Measurements from ENCODE around the gene TCAF2.
"Not testable (repeated sequence)": the region's sequence is repeated elsewhere in the genome, so short reads cannot be mapped to it uniquely, and the experiment has no call there.

TCAF2 gene

GRCh38 chr7:143620646-143621045, at the start of gene TCAF2:
Gene TCAF2, plus strand, starts transcription at chr7:143620974.
- DNase-seq: not testable (repeated sequence)

GRCh38 chr7:143571501-143571900, 49.3 kb upstream of the TCAF2 start, which contains the start of gene CTAGE15:
Gene CTAGE15, plus strand, starts transcription at chr7:143571801. Its CDS starts 17 bp downstream, at chr7:143571818.
- not testable (repeated sequence) for DNase-seq

GRCh38 chr7:143588183-143588582, 32.6 kb upstream of the TCAF2 start:
- not testable (repeated sequence) for DNase-seq

- DNase-seq: not testable (repeated sequence)
These were observed 30.9 kb upstream of the TCAF2 start for GRCh38 chr7:143589897-143590296.

GRCh38 chr7:143598086-143598485, 22.7 kb upstream of the TCAF2 start:
- not testable (repeated sequence) for DNase-seq

- DNase-seq: not testable (repeated sequence)
These were observed 17.2 kb upstream of the TCAF2 start for GRCh38 chr7:143603549-143603948.

GRCh38 chr7:143606088-143606487, 14.7 kb upstream of the TCAF2 start:
- DNase-seq: not testable (repeated sequence)

- not testable (repeated sequence) for DNase-seq
These were observed 5.2 kb upstream of the TCAF2 start for GRCh38 chr7:143615545-143615944.

- not testable (repeated sequence) for DNase-seq
These were observed 3.6 kb upstream of the TCAF2 start for GRCh38 chr7:143617204-143617603.

GRCh38 chr7:143620058-143620457, 716 bp upstream of the TCAF2 start:
- DNase-seq: not testable (repeated sequence)

- not testable (repeated sequence) for DNase-seq
These were observed 401 bp downstream of the TCAF2 start for GRCh38 chr7:143621175-143621574.

GRCh38 chr7:143622130-143622529, 1.4 kb downstream of the TCAF2 start:
- not testable (repeated sequence) for DNase-seq

GRCh38 chr7:143630653-143631052, 9.9 kb downstream of the TCAF2 start:
- DNase-seq: not testable (repeated sequence)

GRCh38 chr7:143632506-143632905, 11.7 kb downstream of the TCAF2 start:
- not testable (repeated sequence) for DNase-seq

GRCh38 chr7:143633013-143633618, 12.3 kb downstream of the TCAF2 start:
- not testable (repeated sequence) for DNase-seq

GRCh38 chr7:143635364-143636240, 14.8 kb downstream of the TCAF2 start:
- DNase-seq: not testable (repeated sequence)

GRCh38 chr7:143639372-143639771, 18.6 kb downstream of the TCAF2 start:
- DNase-seq: not testable (repeated sequence)

- not testable (repeated sequence) for DNase-seq
These were observed 19.9 kb downstream of the TCAF2 start for GRCh38 chr7:143640528-143641189.

- not testable (repeated sequence) for DNase-seq
These were observed 25.8 kb downstream of the TCAF2 start for GRCh38 chr7:143646598-143646997.

GRCh38 chr7:143649902-143650301, 29.1 kb downstream of the TCAF2 start:
- DNase-seq: not testable (repeated sequence)

- not testable (repeated sequence) for DNase-seq
These were observed 29.7 kb downstream of the TCAF2 start for GRCh38 chr7:143650447-143650846.

All from right hindlimb (tissue), 1 donor.